ENCODE measurements around the gene FADS1. TPM values are rescaled to one million over a fixed set of nuclear protein-coding genes. Genes with fewer than 3 reads are reported as not detected.

Gene FADS1
- total RNA-seq, 1 donor from 2014 or later = 96.3 TPM

DNA sequence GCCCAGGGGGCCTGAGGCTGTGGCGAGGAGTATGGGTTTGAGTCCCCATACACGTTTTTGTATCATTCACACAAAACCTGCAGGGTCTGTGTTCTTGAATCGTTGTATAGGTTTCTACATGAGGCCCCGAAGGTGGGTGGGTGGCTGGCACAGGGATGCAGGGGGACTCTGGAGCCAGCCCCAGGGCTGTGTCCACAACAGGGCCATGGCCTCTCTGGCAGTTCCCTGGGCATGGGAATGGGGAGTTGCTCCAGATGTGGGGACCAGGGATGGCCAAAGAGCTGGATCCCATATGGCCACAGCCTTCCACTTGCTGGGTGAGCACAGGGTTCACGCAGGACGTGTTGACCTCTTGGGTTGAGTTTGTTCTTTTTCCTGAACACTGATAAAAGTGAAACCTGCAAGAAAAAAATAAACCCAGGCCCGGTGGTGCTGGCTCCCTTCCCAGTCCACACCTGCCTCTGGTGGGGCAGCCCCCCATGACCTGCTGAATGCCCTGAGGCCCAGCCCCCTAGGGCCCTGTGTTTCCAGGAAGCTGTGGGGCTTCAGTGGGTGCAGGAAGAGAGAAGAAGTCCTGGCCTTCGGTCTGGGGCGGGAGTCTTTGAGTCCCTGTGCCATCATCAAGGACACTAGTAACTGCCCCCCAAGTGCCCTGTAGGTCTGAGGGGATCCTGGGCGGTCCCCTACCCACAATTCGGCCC, 48.3 kb downstream of the FADS1 start:
- no peak overlapping the region for H3K4me3 ChIP-seq (ENCODE audit: low read depth, low read length)
- no peak for DNase-seq (ENCODE audit: low read depth)
- no peaks in the 10 kb centered on the region for H3K27me3 ChIP-seq (ENCODE audit: control insufficient read depth, insufficient read depth, low read length)
- TF ChIP-seq, protein P1, sequence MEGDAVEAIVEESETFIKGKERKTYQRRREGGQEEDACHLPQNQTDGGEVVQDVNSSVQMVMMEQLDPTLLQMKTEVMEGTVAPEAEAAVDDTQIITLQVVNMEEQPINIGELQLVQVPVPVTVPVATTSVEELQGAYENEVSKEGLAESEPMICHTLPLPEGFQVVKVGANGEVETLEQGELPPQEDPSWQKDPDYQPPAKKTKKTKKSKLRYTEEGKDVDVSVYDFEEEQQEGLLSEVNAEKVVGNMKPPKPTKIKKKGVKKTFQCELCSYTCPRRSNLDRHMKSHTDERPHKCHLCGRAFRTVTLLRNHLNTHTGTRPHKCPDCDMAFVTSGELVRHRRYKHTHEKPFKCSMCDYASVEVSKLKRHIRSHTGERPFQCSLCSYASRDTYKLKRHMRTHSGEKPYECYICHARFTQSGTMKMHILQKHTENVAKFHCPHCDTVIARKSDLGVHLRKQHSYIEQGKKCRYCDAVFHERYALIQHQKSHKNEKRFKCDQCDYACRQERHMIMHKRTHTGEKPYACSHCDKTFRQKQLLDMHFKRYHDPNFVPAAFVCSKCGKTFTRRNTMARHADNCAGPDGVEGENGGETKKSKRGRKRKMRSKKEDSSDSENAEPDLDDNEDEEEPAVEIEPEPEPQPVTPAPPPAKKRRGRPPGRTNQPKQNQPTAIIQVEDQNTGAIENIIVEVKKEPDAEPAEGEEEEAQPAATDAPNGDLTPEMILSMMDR (IDR thresholded peaks at IDR 0.05; ENCODE audit: insufficient read depth, low read length, poor library complexity, severe bottlenecking) = no peak
- no peaks in the 10 kb centered on the region for H3K36me3 ChIP-seq (ENCODE audit: control insufficient read depth, insufficient read depth, low read length)

- Histone ChIP-seq H3K27me3 (ENCODE audit: control insufficient read depth, insufficient read depth, low read length) (no peaks in the 10 kb centered on the region), H3K36me3 (ENCODE audit: control insufficient read depth, insufficient read depth, low read length) (no peaks in the 10 kb centered on the region), H3K4me3 (ENCODE audit: low read depth, low read length) (no peak overlapping the region)
- peak; percentile 61 for DNase-seq (ENCODE audit: low read depth)
- TF ChIP-seq, protein P1 (IDR thresholded peaks at IDR 0.05; ENCODE audit: insufficient read depth, low read length, poor library complexity, severe bottlenecking) = no peak
These were observed 50.4 kb downstream of the FADS1 start for GRCh38 chr11:61766353-61766841.

DNA sequence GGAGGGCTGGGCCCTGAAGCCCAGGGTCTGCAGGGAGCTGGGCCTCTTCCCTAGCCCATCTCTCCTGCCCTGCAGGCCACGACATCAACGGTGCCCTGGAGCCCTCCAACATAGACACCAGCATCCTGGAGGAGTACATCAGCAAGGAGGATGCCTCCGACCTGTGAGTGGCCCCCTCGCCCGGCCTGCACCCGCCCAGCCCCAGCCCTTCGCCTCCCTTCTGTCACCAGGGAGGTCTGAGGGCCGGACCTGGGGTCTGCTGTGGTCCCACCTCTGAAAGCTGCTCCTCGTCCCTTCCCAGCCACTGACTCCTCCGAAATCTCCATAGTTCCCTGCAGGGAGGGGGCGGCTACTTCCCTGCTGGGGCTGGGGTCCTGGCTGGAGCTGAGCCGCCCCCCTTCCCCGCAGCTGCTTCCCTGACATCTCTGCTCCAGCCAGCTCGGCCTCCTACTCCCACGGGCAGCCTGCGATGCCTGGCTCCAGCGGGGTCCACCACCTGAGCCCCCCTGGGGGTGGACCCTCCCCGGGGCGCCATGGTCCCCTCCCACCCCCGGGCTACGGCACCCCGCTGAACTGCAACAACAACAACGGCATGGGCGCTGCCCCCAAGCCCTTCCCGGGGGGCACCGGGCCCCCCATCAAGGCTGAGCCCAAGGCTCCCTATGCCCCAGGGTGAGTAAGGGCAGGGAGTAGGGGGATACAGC, 51.1 kb downstream of the FADS1 start:
- H3K36me3 ChIP-seq (ENCODE audit: control insufficient read depth, insufficient read depth, low read length) = no peaks in the 10 kb centered on the region
- no peak overlapping the region for H3K4me3 ChIP-seq (ENCODE audit: low read depth, low read length)
- DNase-seq (ENCODE audit: low read depth) = no peak
- TF ChIP-seq, protein P1 (IDR thresholded peaks at IDR 0.05; ENCODE audit: insufficient read depth, low read length, poor library complexity, severe bottlenecking) = no peak
- H3K27me3 ChIP-seq (ENCODE audit: control insufficient read depth, insufficient read depth, low read length) = no peaks in the 10 kb centered on the region

DNA sequence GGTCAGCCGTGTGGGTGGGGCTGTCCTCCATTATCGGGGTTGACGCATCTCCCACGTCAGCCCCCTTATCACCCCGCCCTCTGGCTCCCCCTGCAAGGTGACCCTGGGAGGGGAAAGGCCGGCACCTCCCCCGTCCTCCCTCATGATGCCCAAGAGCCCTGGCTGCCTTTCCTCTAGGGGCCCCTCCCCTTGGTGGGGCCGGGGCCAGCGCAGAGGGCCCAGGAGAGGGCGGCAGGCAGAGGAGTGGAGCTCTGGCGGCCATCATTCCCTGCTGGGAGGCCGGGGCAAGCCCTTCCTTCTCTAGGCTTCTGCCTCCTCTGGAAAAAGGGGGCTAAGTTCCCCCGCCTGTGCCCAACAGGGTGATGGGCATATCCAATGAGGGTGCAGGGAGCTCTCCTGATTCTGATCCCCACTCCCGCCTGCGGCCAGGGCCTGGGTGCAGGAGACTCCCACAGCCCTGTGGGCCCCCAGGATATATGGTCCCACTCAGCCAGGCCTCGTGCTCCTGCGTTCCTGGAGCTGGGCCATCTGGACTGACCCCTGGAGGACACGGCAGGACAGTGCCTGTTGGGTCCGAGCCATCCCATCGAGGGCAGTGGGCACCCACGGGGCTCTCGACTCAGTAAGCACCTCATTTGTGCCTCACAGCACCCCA, 52.1 kb downstream of the FADS1 start:
- TF ChIP-seq, protein P1 (IDR thresholded peaks at IDR 0.05; ENCODE audit: insufficient read depth, low read length, poor library complexity, severe bottlenecking) = no peak
- Histone ChIP-seq H3K36me3 (ENCODE audit: control insufficient read depth, insufficient read depth, low read length) (no peaks in the 10 kb centered on the region), H3K27me3 (ENCODE audit: control insufficient read depth, insufficient read depth, low read length) (no peaks in the 10 kb centered on the region), H3K4me3 (ENCODE audit: low read depth, low read length) (no peak overlapping the region)
- no peak for DNase-seq (ENCODE audit: low read depth)

DNA sequence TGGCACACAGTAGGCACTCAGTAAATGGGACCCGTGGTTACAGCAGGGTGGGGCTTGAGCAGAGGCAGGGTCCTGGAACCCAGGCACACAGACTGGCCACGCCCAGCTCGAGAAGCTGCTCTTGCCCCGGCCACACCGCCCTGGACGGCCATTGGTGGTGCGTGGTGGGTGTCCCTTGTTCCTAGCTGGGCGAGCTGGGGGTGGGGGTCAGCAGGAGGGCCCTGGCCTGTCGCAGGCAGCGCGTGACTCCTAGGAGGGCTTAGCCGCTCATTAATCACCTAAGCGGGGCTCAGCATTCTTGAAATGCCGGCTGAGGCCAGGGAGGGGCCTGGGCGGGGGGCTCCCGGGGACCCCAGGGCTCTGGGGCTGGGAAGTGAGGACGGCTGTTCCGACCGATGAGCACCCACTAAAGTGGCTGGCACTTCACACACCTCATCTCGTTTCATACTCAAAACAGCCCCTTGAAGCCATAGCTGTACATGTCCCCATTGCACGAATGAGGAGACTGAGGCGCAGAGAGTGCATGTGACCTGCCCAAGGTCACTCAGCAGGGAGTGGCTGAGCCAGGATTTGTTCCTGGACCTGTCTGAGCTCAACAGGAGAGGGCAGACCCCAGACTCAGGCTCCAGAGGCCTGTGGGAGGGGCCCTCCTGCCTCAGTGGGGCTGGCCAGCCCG, 52.7 kb downstream of the FADS1 start:
- no peak for DNase-seq (ENCODE audit: low read depth)
- no peak overlapping the region for H3K4me3 ChIP-seq (ENCODE audit: low read depth, low read length)
- no peaks in the 10 kb centered on the region for H3K36me3 ChIP-seq (ENCODE audit: control insufficient read depth, insufficient read depth, low read length)
- H3K27me3 ChIP-seq (ENCODE audit: control insufficient read depth, insufficient read depth, low read length) = no peaks in the 10 kb centered on the region
- TF ChIP-seq, protein P1 (IDR thresholded peaks at IDR 0.05; ENCODE audit: insufficient read depth, low read length, poor library complexity, severe bottlenecking) = no peak
